ENCODE measurements around the gene GRIPAP1.
"Not testable (repeated sequence)": the region's sequence is repeated elsewhere in the genome, so short reads cannot be mapped to it uniquely, and the experiment has no call there.

GRIPAP1 gene

DNA sequence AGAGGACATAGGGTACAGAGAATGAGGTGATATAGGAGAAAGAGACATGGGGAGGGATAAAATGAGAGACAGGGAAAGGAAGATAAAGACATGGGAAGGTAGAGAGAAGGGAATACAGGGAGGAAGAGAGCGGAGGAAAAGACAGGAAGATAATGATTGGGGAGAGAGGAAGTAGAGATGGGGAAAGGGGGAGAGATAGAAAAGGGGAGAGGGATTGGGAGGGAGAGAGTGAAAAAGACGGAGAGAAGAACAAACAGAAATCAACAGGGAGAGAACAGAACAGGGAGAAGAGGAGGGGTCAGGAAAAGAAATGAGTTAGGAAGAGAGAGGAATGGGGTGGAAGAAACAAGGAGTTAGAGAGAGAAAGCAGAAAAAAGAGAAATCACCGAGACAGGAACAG lies 4.6 kb downstream of the GRIPAP1 start:
- DNase-seq, result no peak

DNA sequence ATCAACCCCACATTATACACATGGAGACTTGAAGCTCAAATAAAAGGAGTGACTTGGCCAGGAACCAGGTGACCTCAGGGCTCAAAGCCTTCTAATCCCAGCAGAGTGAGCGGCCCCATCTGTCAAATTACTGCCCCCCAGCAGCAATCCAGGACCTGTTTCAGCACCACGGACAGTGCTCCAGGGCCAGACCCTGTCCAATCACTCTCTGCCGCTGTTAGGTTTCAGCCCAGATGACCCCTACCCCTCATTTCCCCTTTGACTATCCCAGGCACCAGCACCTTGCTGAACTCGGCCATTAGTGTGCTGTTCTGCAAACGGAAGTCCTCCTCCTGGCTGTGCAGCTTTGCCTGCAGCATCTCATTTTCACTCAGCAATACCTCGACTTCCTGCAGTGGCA lies 5.1 kb downstream of the GRIPAP1 start:
- no peak for DNase-seq

DNA sequence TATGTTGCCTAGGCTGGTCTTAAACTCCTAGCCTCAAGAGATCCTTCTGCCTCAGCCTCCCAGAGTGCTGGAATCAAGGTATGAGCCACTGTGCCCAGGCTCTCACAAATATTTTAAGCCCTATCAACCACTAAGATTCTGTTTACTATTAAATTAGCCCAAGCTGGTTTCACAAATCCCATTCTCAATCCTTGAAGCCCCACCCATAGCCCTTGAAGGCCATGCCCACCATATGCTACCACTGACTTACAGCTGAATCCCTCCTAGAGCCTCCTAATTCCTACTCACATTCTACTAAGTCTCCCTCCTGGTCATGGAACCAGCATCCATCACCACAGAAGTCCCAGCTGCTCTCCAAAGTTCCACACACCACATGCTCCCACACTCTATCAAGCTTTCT lies 9.7 kb downstream of the GRIPAP1 start:
- no peak for DNase-seq

DNA sequence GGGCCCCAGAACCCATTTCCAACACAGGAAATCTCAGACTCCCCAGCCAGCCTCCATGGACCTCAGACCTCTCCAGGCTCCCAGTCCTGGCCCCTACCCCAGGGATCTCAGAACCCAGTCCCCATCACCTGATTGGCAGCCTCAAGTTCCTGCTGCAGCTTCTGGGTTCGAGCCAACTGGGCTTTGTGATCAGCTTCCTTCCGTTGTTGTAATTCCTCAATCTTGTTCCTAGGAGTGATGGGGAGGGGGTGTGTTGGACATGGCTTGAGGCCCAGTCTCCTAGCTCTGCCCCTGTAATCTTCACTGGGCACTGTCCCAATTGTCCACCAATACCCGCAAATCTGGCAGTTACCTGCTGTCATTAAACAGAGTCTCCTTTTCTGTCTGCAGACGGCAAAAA lies 12.6 kb downstream of the GRIPAP1 start:
- DNase-seq, result no peak

DNA sequence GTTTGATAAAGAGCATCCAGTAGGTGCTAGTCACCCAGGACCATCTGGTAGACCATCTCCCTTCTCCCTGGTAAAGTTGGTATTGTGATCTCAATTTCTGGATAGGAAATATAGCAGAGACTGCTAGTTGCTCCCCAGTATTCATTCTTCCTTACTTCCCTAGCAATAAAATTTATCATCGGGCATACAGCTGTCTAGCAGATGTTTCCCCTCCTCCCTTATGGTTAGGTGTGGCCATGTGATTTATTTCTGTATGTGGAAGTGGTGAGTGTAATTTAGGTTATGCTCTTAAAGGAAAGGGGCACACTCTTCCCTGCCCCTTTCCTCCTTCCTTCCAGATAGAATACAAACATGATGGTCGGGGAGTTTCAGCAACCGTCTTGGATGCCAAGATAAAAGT lies 18.2 kb downstream of the GRIPAP1 start:
- DNase-seq, result no peak

DNA sequence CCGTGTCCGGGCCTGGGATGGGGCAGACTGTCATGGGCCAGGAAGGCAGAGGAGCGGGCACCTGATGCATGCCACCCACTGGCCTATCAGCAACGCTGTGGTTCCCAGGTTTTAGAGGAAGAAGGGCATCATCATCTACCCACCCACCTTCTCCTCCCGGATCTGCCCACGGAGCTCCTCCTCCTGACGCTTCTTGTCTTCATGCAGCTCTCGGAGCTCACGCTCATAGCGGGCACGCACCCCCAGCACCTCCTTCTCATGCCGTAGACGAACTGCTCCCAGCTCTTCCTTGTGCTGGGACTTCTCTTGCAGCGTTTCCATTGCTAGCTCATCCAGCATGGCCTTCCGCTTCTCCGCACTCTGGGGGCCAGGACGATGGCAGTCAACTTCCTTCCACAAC lies 19.0 kb downstream of the GRIPAP1 start:
- no peak for DNase-seq

DNA sequence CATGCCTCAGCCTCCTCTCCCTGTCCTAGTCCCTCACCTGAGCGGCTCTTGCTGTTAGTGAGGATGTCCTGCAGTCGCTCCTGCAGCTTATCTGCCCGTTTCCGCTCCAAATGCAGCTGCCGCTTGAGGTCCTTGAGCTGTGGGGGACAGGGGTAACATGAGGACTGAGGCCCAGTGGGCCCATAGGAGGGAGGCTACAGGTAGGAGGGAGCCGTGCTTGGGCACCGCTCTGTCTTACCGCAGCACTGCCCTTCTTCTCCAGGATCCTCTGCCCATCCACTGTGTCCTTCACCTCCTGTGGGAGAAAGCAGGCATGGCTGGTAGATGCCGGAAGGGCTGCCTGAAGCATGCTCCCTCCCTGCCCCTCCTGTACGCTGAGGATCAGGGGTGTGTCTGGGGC lies 20.9 kb downstream of the GRIPAP1 start:
- no peak for DNase-seq

- DNase-seq, result not testable (repeated sequence)
Observed at GRCh38 chrX:48980341-48980740, 21.7 kb downstream of the GRIPAP1 start.

DNA sequence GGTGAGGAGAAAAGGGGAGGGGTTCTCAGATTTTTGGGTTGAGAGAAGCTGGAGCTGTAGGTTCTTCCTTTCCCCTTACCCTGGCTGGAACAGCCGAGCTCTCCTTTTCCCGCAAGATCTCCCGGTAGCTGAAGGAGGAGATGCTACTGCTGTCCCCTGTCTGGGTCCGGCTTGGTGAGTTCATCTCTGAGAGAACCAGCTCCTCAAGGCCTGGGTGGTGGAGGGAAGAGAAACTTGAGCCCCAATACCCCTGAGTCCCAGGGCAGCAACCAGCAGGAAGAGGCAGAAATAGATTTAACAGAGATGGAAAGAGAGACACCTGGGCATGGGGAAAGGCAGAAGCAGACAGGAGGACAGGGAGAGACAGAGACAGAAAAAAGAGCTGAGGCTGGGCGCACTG lies 23.8 kb downstream of the GRIPAP1 start:
- no peak for DNase-seq

- no peak for DNase-seq
Observed at GRCh38 chrX:48976086-48976485, 26.0 kb downstream of the GRIPAP1 start.

GRCh38 chrX:48975541-48975940 lies 26.5 kb downstream of the GRIPAP1 start:
- no peak for DNase-seq

DNA sequence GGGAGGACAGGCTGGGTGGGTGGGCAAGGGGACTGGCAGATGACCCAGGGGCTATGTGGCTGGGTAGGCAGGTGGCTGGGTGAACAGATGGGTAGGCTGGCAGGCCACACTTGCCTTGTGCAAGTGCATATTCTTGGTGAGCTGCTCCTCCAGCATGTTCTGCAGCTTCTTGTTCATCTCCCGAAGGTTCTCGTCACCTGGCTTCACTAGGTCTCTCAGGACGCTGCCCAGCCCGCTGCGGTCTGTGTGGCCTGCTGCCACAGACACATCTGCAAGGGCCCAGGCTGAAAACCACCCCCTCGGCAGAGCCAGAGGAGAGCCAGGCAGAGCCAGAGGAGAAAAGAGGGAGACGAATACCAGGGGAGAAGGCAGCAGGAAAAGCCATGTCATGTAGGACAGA lies 27.0 kb downstream of the GRIPAP1 start:
- no peak for DNase-seq

- no peak for DNase-seq
Observed at GRCh38 chrX:48974574-48974973, 27.5 kb downstream of the GRIPAP1 start.

DNA sequence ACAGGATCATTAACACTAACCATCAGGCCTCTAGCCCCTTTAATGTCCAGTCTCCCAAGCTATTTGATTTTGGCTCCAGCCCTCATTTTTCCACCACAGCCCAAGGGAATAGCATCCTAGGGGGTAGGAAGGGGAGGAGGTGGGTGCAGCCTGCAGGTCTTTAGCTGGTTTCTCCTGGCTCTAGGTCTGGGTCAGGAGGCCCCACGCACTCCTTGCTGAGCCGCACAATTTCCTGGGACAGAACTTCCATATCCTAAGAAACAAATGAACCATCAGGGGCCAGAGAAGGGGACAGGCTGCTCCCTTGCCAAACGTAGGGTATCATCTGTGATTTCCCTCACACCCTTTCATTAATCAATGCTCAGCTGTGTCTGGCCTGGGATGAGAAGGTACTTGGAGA lies 28.0 kb downstream of the GRIPAP1 start:
- DNase-seq, result no peak

DNA sequence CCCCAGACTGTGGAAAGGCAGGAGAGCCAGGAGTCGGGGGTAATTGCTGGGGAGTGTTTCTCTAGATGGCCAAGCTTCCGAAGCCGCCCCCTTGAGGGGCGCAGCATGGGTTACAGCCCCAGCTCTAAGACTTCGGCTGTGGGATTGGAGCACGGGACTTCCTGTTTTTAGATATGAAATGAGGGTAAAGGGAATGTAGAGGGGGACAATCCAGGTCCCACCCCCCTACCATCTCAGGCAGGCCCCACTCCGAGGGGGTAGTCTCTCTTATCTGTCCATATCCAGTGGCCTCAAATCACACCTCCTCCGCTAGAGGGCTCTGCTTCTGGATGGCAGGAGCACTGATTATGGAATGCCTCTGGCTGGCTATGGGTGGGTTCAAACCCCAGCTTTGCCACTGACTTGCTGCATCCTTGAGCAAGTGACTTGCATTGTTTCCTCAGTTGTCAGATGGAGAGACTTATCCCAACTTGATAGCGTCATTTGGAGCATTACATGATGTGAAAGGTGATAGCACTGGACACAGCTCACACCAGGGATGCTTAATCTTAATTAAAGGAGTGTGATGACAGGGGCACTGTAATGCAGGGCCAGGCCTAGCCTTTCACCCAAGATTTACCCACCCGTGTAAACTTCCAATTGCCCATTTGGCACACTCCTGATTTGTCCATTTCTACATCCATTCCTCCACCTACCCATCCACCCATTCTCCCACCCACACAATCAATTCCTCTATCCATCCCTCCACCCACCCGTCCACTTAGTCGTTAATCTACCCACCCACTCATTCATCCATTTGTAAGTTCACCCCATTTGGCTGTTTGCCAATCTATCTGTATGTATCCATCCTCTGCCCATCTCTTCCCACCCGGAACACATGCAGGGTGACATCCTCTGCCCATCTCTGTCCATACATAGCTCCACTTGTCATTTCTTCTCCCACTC lies 29.6 kb downstream of the GRIPAP1 start:
- DNase-seq, result peak; percentile 52

- peak; percentile 16 for DNase-seq
Observed at GRCh38 chrX:48971249-48972219, 30.5 kb downstream of the GRIPAP1 start, which contains the start of gene KCND1. KCND1 (minus strand) TSS chrX:48971844; CDS start chrX:48970271, 1,573 bp downstream.

DNA sequence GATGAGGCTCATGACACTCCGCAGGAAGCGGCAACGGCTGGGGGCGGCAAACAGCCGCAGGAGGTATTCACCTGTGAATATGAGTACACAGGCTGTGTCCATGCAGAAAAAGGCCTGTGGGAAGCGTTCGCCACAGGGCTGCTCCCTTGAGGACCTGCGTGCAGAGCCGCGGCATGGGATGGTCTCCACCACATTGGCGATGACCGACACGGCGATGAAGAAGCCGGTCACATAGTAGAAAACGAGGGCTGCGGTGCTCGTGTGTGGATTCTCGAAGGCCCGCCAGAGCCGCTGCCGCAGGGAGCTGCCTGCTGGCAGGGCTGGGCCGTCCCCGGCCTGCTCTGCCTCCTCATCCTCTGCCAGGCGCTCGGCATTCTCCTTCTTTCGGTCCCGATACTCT lies 32.6 kb downstream of the GRIPAP1 start:
- no peak for DNase-seq

DNA sequence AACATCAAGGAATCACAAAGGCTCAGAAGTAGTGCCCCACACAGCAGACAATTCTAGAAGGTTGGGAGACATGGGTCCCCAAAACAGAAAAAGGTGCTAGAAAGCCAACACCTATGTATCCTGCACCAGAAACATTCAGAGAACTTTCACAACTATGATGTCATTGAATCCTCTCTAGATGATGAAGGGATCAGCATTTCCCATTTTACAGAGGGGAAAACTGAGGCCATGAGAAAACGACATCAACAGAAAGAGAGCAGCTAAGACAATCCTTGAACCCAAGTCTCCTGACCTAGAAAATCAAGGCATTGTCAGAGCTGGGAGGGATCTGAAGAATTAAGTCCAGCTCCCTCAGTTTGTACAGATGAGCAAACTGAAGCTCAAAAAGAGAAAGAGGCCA lies 33.7 kb downstream of the GRIPAP1 start:
- no peak for DNase-seq

GRCh38 chrX:48966796-48967579 lies 35.1 kb downstream of the GRIPAP1 start:
- DNase-seq, result no peak

DNA sequence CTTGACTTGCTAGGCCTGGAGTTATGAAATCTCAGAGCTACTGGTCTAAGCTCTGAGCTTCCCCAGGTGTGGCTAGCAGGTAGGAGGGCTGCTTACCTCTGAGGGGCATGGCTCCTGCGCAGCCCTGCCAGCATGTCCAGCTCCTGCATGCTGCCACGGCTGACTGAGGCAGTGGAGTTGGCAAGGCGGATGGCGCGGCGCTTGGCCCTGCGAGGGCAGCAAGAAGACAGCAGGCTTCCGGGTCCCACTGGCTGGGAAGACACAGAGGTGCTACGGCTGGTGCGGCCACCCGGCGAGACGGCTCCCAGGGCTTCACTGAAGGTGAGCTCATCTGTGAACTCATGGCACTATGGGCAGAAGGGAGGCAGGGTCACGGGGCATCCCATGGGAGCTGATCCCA lies 36.1 kb downstream of the GRIPAP1 start:
- no peak for DNase-seq

DNA sequence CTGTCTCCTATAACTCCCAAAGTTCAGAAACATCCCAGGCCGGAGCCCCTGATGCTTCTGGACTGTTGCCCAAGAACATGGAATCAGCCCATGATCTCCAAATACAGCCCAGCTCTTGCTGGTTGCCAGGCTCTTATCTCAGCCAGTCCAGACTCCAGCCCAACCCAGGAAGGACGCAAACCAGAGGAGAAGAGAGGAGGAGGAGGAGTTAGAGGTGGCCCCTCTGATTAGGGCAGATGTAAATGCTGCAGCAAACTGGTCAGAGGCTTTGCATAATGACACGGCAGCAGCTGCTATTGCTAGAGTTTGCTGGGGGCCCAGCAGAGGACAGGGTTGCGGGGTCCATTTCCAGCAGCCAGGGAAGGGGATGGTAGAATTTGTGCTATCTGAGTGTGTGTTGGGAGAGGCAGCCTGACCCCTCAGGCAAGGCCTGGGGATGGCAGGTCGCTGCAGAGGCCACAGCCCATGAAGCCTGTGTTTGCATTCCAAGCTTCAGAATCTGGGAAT lies 40.4 kb downstream of the GRIPAP1 start:
- DNase-seq, result no peak

GRCh38 chrX:48960291-48960690 lies 41.8 kb downstream of the GRIPAP1 start:
- DNase-seq, result no peak
